GM06990 (cell line): ENCODE results near the gene DNMT3B.
"Not testable (repeated sequence)": the region's sequence is repeated elsewhere in the genome, so short reads cannot be mapped to it uniquely, and the experiment has no call there.

ENCODE experiments used
- DNase-seq: peaks from one replicate; pipeline ENCODE4 v3.0.0-alpha.2; 2011; ENCODE audit not compliant: insufficient read length; ENCODE audit errors: extremely low read depth
- H3K27me3 ChIP-seq: replicated peaks from 2 replicates; pipeline ENCODE4 v1.6.0; 2011; ENCODE audit warnings: low read length; ENCODE audit not compliant: control insufficient read depth, insufficient read depth
- H3K36me3 ChIP-seq: 2 replicates; pipeline ENCODE4 v1.5.1; 2011; ENCODE audit warnings: low read length; ENCODE audit not compliant: control insufficient read depth, insufficient read depth
- H3K4me3 ChIP-seq: replicated peaks from 2 replicates; pipeline ENCODE4 v1.5.1; 2011; ENCODE audit warnings: low read depth, mild to moderate bottlenecking, control low read depth, low read length
- TF ChIP-seq, protein P1 (sequence below): IDR thresholded peaks from 2 replicates; pipeline ENCODE4 v1.5.1; 2011; ENCODE audit warnings: low read length, control low read depth, mild to moderate bottlenecking, inconsistent platforms; ENCODE audit not compliant: insufficient read depth, poor library complexity, severe bottlenecking

Gene DNMT3B

DNA sequence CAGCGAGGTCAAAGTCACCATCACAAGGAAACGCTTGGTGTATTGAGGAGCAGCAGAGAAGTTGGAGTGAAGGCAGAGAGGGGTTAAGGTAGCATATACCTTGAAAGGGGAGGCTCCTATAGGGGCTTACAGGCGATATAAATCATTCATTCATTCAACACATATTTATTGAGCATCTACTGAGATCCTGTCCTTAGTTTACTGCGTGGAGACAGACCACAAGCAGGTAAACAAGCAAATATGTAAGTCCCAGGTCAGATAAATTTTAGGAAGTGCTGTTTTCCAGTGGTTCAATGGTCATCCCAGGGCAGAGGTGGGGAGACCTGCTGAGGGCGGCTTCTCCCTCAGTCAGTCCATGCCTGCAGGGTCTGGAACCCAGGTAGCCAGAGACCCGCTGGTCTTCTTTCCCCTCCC, 761 bp upstream of the DNMT3B start:
- no peaks in the 10 kb centered on the region; the same call in 1 of the 2 replicates for H3K27me3 ChIP-seq
- H3K4me3 ChIP-seq, result peak overlapping the region; percentile 72
- H3K36me3 ChIP-seq, result no peaks in the 10 kb centered on the region
- DNase-seq, result no peak
- TF ChIP-seq, protein P1, sequence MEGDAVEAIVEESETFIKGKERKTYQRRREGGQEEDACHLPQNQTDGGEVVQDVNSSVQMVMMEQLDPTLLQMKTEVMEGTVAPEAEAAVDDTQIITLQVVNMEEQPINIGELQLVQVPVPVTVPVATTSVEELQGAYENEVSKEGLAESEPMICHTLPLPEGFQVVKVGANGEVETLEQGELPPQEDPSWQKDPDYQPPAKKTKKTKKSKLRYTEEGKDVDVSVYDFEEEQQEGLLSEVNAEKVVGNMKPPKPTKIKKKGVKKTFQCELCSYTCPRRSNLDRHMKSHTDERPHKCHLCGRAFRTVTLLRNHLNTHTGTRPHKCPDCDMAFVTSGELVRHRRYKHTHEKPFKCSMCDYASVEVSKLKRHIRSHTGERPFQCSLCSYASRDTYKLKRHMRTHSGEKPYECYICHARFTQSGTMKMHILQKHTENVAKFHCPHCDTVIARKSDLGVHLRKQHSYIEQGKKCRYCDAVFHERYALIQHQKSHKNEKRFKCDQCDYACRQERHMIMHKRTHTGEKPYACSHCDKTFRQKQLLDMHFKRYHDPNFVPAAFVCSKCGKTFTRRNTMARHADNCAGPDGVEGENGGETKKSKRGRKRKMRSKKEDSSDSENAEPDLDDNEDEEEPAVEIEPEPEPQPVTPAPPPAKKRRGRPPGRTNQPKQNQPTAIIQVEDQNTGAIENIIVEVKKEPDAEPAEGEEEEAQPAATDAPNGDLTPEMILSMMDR, result no peak

DNA sequence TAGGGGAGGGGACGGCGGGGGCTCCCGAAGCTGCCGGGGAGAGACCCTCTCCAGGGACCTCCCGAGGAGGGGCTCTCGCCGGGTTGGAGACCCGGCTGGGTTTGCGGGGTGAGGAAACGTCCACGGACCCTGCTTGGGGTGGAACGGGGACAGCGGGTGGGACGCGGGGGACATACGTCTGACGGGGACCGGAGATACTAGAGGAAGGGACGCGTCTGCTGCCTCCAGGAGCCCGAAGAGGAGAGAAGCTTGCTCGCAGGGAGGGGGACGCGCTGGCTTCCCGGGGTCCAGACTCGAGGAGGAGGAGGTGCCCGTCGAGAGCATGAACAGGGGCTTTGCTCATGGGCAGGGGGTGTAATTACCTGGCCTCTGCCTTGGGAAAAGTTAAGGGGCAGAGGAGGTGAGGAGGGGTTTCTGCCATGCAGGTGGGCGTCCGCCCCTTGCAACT, 593 bp downstream of the DNMT3B start:
- TF ChIP-seq, protein P1, result no peak
- H3K4me3 ChIP-seq, result peak overlapping the region; percentile 72
- no peaks in the 10 kb centered on the region; the same call in 1 of the 2 replicates for H3K27me3 ChIP-seq
- no peaks in the 10 kb centered on the region for H3K36me3 ChIP-seq
- no peak for DNase-seq

DNA sequence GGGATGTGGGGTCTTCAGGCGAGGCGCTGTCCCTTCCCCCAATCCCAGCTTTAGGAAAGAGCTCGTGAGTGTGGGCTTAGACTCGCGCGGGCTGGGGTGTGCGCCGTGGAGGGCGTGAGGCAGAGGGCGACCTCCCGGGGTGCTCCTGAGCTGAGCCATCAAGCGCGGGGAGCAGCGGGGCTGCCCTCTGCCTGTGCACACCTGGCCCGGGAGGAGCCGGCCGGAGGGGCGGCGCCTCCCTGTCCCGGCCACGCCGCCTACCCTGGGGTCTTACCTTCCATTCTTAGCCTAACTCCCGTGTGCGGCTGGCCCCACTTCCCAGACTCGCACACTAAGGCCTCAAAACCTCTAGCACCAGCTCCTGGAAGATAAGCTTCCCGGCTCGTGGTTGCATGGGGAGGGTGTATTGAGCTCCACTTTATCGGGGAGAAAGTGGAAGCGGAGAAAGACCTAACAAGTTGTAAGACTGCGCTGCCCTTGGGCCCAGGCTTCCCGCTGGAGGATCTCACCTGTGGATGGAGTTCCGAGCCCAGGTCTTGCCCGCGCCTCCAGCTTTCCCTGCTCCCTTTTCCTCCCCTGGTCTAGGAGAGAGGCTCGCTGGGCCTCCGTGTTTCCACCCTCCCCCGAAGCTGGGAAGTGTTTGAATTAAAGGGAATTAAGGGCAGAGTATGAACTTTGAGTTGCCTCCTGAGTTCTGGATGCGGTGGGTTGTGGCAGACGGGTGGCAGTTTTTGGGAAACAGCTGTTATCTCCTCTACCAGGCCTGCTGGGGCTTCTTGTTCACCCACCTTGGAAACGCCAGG, 1.2 kb downstream of the DNMT3B start:
- Histone ChIP-seq H3K4me3 (peak overlapping the region; percentile 72), H3K36me3 (no peaks in the 10 kb centered on the region), H3K27me3 (no peaks in the 10 kb centered on the region; the same call in 1 of the 2 replicates)
- TF ChIP-seq, protein P1, result no peak
- no peak for DNase-seq

DNA sequence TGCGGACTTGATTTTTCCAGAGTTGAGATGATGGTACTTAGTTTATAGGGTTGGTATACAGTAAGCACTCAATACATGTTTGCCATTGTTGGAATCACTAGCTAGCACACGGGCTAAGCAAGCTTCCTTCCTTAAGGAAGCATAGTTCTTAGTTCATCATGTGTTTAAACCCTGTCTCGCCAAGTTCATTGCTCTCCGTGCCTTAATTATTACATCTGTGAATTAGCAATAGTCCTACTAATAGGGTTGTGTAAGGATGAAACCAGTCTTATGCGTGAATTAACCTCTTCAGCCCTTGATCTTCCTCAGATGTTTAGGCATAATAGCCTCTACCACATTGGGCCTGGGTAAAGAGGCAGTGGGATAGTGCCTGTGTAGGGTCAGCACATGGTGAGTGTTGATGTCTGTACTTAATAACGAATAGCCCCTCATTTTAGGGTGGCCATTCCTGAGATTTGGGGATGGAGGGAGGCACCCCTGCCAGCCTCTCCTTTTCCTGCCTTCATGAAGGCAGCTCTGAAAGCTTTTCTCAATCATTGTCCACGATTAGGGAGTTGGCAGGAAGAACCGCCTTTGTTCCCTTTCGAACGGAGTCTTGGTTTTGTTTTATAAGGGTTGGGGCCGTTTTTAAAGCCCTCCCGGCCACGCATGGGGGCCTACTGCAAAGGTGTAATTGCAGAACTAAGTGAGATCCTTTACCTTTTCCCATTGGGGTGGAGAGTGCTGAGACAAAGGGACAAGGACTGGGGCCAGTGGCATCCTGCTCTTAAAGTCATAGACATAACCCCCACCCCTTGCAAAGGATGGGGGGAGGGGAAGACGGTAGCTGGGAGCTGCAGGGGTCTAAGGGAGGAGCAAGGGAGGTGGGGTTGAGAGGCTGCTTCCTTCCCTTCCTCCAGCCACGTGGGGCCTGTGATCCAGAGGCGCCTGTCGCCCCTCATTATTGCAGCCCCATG, 2.1 kb downstream of the DNMT3B start:
- Histone ChIP-seq H3K27me3 (no peaks in the 10 kb centered on the region; the same call in 1 of the 2 replicates), H3K4me3 (no peak overlapping the region), H3K36me3 (no peaks in the 10 kb centered on the region)
- no peak for DNase-seq
- TF ChIP-seq, protein P1, result no peak

DNA sequence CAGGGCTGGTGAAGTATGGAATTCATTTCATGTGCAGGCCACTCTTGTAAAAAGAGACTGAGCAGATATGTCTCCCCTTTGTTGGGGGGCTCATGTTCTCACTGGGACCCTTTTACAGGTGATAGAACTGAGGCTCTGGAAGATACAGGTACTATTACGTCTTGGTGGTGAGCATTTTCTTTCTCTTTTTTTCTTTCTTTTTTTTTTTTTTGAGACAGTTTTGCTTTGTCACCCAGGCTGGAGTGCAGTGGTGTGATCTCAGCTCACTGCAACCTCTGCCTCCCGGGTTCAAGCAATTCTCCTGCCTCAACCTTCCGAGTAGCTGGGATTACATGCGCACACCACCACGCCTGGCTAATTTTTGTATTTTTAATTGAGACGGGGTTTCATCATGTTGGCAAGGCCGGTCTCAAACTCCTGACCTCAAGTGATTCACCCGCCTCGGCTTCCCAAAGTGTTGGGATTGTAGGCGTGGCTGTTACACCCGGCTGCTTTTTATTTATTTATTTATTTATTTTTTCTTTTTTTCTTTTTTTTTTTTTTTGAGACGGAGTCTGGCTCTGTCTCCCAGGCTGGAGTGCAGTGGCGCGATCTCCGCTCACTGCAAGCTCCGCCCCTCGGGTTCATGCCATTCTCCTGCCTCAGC, 3.2 kb downstream of the DNMT3B start:
- H3K4me3 ChIP-seq, H3K27me3 ChIP-seq, DNase-seq, H3K36me3 ChIP-seq: not testable (repeated sequence)
